ENCODE measurements around the gene MAN2B1. TPM values are rescaled to one million over a fixed set of nuclear protein-coding genes. Genes with fewer than 3 reads are reported as not detected.

MAN2B1 gene
- total RNA-seq, 3 donors from 2014 or later (not counting 1 experiment from before 2014, with no cell fraction given), result 107 to 118 (median 112) TPM

GRCh38 chr19:12606796-12607195 is 59.7 kb downstream of the MAN2B1 start:
- H3K27ac ChIP-seq (ENCODE audit: low read length), result no peak overlapping the region
- H3K36me3 ChIP-seq (ENCODE audit: control insufficient read depth, insufficient read depth, low read length), result peaks cover 13% of the 10 kb centered on the region
- no peaks in the 10 kb centered on the region for H3K36me3 Mint-ChIP-seq
- H3K27me3 ChIP-seq (ENCODE audit: control insufficient read depth, insufficient read depth, low read length), result no peaks in the 10 kb centered on the region
- H3K27ac Mint-ChIP-seq, result no peak overlapping the region
- H3K4me3 Mint-ChIP-seq, result no peak overlapping the region
- no peaks in the 10 kb centered on the region for H3K9me3 Mint-ChIP-seq
- H3K9me3 ChIP-seq (ENCODE audit: control insufficient read depth, insufficient read depth, low read length), result no peaks in the 10 kb centered on the region
- DNase-seq, result no peak
- no peak for ATAC-seq
- H3K4me1 Mint-ChIP-seq, result peaks cover 12 to 19% of the 10 kb centered on the region in 2 donors
- H3K4me1 ChIP-seq (ENCODE audit: control insufficient read depth, insufficient read depth, low read length), result peaks cover 15% of the 10 kb centered on the region
- 100% methylated on average over 1 of the region's 1 CpG for WGBS (ENCODE audit: insufficient coverage)
- no peaks in the 10 kb centered on the region for H3K27me3 Mint-ChIP-seq (ENCODE audit: low read depth in 2 of 2)
- H3K4me3 ChIP-seq (ENCODE audit: low read length), result no peak overlapping the region
- intact Hi-C loops (cut with micrococcal nuclease), result no loop called here
- TF ChIP-seq CTCF (IDR thresholded peaks at IDR 0.05), result no peak

GRCh38 chr19:12603714-12604113 is 62.8 kb downstream of the MAN2B1 start:
- peaks cover 13% of the 10 kb centered on the region for H3K36me3 ChIP-seq (ENCODE audit: control insufficient read depth, insufficient read depth, low read length)
- Mint-ChIP-seq H3K27me3 (ENCODE audit: low read depth in 2 of 2) (no peaks in the 10 kb centered on the region), H3K4me3 (no peak overlapping the region), H3K36me3 (no peaks in the 10 kb centered on the region), H3K4me1 (peaks cover 0 to 6% of the 10 kb centered on the region in 2 donors), H3K9me3 (no peaks in the 10 kb centered on the region), H3K27ac (peak overlapping the region in 1 of 2 donors; percentile 49)
- intact Hi-C loops (cut with micrococcal nuclease), result no loop called here
- TF ChIP-seq CTCF (IDR thresholded peaks at IDR 0.05), result no peak
- no peaks in the 10 kb centered on the region for H3K4me1 ChIP-seq (ENCODE audit: control insufficient read depth, insufficient read depth, low read length)
- DNase-seq (peak in 1 of 2 donors; percentile 73), ATAC-seq (peak in 1 of 3 donors; percentile 56)
- 67% methylated on average over 1 of the region's 1 CpG for WGBS (ENCODE audit: insufficient coverage)
- no peak overlapping the region for H3K4me3 ChIP-seq (ENCODE audit: low read length)
- no peaks in the 10 kb centered on the region for H3K9me3 ChIP-seq (ENCODE audit: control insufficient read depth, insufficient read depth, low read length)
- no peaks in the 10 kb centered on the region for H3K27me3 ChIP-seq (ENCODE audit: control insufficient read depth, insufficient read depth, low read length)
- H3K27ac ChIP-seq (ENCODE audit: low read length), result no peak overlapping the region

- ATAC-seq (no peak), DNase-seq (no peak)
- Histone ChIP-seq H3K4me1 (ENCODE audit: control insufficient read depth, insufficient read depth, low read length) (no peaks in the 10 kb centered on the region), H3K27me3 (ENCODE audit: control insufficient read depth, insufficient read depth, low read length) (no peaks in the 10 kb centered on the region), H3K27ac (ENCODE audit: low read length) (no peak overlapping the region), H3K36me3 (ENCODE audit: control insufficient read depth, insufficient read depth, low read length) (peaks cover 8% of the 10 kb centered on the region), H3K4me3 (ENCODE audit: low read length) (no peak overlapping the region), H3K9me3 (ENCODE audit: control insufficient read depth, insufficient read depth, low read length) (no peaks in the 10 kb centered on the region)
- peaks cover 0 to 5% of the 10 kb centered on the region in 2 donors for H3K4me1 Mint-ChIP-seq
- no peak for TF ChIP-seq CTCF (IDR thresholded peaks at IDR 0.05)
- WGBS (ENCODE audit: insufficient coverage), result 93% methylated on average over 9 of the region's 11 CpGs
- H3K27me3 Mint-ChIP-seq (ENCODE audit: low read depth in 2 of 2), result no peaks in the 10 kb centered on the region
- no peak overlapping the region for H3K4me3 Mint-ChIP-seq
- no peaks in the 10 kb centered on the region for H3K9me3 Mint-ChIP-seq
- no peak overlapping the region for H3K27ac Mint-ChIP-seq
- no peaks in the 10 kb centered on the region for H3K36me3 Mint-ChIP-seq
- intact Hi-C loops (cut with micrococcal nuclease), result no loop called here
Observed at GRCh38 chr19:12597594-12597993, 68.9 kb downstream of the MAN2B1 start.

GRCh38 chr19:12596927-12597548 is 69.5 kb downstream of the MAN2B1 start:
- no peak for TF ChIP-seq CTCF (IDR thresholded peaks at IDR 0.05)
- Histone ChIP-seq H3K27me3 (ENCODE audit: control insufficient read depth, insufficient read depth, low read length) (no peaks in the 10 kb centered on the region), H3K27ac (ENCODE audit: low read length) (no peak overlapping the region), H3K4me3 (ENCODE audit: low read length) (no peak overlapping the region), H3K4me1 (ENCODE audit: control insufficient read depth, insufficient read depth, low read length) (no peaks in the 10 kb centered on the region), H3K9me3 (ENCODE audit: control insufficient read depth, insufficient read depth, low read length) (no peaks in the 10 kb centered on the region), H3K36me3 (ENCODE audit: control insufficient read depth, insufficient read depth, low read length) (peaks cover 6% of the 10 kb centered on the region)
- Mint-ChIP-seq H3K36me3 (no peaks in the 10 kb centered on the region), H3K27me3 (ENCODE audit: low read depth in 2 of 2) (no peaks in the 10 kb centered on the region), H3K4me3 (no peak overlapping the region), H3K27ac (no peak overlapping the region), H3K9me3 (no peaks in the 10 kb centered on the region), H3K4me1 (peaks cover 0 to 10% of the 10 kb centered on the region in 2 donors)
- DNase-seq (no peak), ATAC-seq (no peak)
- intact Hi-C loops (cut with micrococcal nuclease), result no loop called here
- 95% methylated on average over 38 of the region's 38 CpGs for WGBS (ENCODE audit: insufficient coverage)
